Skeletal muscle tissue (tissue), 4 donors: ENCODE measurements around the gene MBNL1. TPM values are rescaled to one million over a fixed set of nuclear protein-coding genes. Genes with fewer than 3 reads are reported as not detected.
A peak's percentile ranks its signal among the peaks of the same experiment; 100 is the strongest.

Source experiments
- H3K27ac ChIP-seq: one replicate; pipeline ENCODE4 v1.7.0; 2013; ENCODE audit warnings: mild to moderate bottlenecking, low read depth, low read length, inconsistent platforms
- H3K27me3 ChIP-seq, 3 donors: one replicate each; pipeline ENCODE4 v1.7.0; 2013; ENCODE audit warnings: low read length in 3 of 3; ENCODE audit not compliant: control insufficient read depth in 3 of 3, insufficient read depth in 3 of 3
- H3K36me3 ChIP-seq, 3 donors: one replicate each; pipeline ENCODE4 v1.7.0; 2013; ENCODE audit warnings: low read length in 3 of 3; ENCODE audit not compliant: control insufficient read depth in 3 of 3, insufficient read depth in 3 of 3
- H3K4me1 ChIP-seq, 3 donors: one replicate each; pipeline ENCODE4 v1.7.0; 2013; ENCODE audit warnings: low read length in 3 of 3, mild to moderate bottlenecking in 3 of 3; ENCODE audit not compliant: control insufficient read depth in 3 of 3, insufficient read depth in 3 of 3
- H3K4me3 ChIP-seq, 3 donors: one replicate each; pipeline ENCODE4 v1.7.0; 2013; ENCODE audit warnings: low read length in 3 of 3
- H3K9ac ChIP-seq, 3 donors: one replicate each; pipeline ENCODE4 v1.7.0; 2013; ENCODE audit warnings: low read length in 3 of 3, mild to moderate bottlenecking in 3 of 3, moderate library complexity in 2 of 3, low read depth in 1 of 3
- H3K9me3 ChIP-seq, 3 donors: one replicate each; pipeline ENCODE4 v1.7.0; 2013; ENCODE audit warnings: low read length in 3 of 3; ENCODE audit not compliant: control insufficient read depth in 3 of 3
- total RNA-seq: library from RNA; depleted of rRNA; stranded (reverse); fragments of >200 nt; gene quantifications from one replicate; pipeline ENCODE4 v1.2.3, GENCODE V29; 2014
- donor health status: Osteomylitis.

Gene MBNL1
- total RNA-seq, 1 donor from 2014 or later: 76.7 TPM

DNA sequence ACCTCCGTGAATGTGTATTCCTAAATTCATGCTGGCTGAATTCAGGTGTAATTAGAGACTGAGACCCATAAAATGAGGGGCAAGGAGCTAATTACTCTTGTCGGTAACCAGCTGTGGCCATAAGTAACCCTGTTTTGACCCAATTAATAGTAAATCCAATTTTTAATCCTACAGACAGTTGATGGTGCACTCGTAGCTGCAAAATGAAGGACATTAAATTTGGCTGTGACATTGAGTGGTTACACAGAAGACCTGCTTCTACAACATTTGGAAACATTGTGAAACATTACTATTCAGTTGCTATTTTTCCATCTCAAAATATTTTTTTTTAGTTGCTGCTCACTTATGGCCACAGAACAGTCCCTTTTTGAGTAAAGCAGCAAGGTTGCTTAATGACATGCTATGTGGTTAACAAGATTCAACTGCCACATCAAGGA lies 33.0 kb downstream of the MBNL1 start:
- peak overlapping the region; percentile 72 to 79 (median 79) for H3K4me3 ChIP-seq
- H3K27ac ChIP-seq: peak overlapping the region; percentile 95
- no peaks in the 10 kb centered on the region for H3K27me3 ChIP-seq
- peaks cover 0 to 10% (median 3%) of the 10 kb centered on the region in 3 donors for H3K36me3 ChIP-seq
- H3K4me1 ChIP-seq: peaks cover 5 to 46% (median 31%) of the 10 kb centered on the region in 3 donors
- H3K9me3 ChIP-seq: no peaks in the 10 kb centered on the region
- peak overlapping the region; percentile 83 to 90 (median 85) for H3K9ac ChIP-seq

DNA sequence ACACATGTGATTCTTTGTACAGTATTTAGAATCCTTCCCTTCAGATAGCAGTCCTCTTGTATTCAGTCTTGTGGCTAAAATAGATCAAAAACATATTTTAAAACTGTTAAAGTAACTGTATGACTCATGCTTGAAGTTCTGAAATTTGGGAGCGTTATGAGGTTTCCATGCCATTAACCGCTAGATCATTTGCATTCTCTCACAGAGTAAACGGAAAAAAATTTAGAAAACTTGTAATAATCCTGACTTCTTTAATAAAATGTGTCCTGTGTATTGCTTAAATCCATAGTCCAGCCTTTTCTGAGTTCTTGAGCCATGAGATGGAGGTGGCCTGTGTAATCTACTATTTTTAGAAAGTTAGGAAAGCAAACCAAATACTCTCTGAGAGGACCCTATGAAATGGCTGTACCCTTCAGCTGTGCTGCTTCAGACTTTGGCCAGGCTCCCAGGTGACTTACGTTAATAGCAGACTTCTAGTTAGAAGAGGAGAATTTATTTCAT lies 33.8 kb downstream of the MBNL1 start:
- Histone ChIP-seq H3K27ac (peak overlapping the region; percentile 95), H3K9ac (peak overlapping the region; percentile 83 to 90 (median 85)), H3K9me3 (no peaks in the 10 kb centered on the region), H3K4me3 (peak overlapping the region; percentile 37 to 79 (median 72)), H3K27me3 (no peaks in the 10 kb centered on the region), H3K4me1 (peaks cover 11 to 48% (median 34%) of the 10 kb centered on the region in 3 donors), H3K36me3 (peaks cover 0 to 10% (median 3%) of the 10 kb centered on the region in 3 donors)

DNA sequence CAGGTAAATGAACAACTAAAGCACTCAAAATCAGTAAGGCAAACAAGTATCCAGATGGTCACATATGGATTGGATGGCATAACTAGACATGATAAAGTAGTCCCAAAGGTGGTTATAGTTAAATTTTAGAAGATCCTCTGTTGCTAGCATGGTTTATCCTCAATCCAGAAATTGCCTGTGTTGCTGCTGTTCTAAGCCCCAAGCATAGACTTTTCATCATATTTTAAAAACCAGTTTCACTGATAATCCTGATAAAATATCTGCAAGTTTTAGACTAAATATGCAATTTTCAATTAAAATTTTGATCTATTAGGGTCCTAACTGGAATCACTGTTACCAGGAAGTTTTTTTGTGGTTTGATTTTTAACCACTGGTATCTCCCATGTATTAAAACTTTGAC lies 35.4 kb downstream of the MBNL1 start:
- peak overlapping the region; percentile 95 for H3K27ac ChIP-seq

DNA sequence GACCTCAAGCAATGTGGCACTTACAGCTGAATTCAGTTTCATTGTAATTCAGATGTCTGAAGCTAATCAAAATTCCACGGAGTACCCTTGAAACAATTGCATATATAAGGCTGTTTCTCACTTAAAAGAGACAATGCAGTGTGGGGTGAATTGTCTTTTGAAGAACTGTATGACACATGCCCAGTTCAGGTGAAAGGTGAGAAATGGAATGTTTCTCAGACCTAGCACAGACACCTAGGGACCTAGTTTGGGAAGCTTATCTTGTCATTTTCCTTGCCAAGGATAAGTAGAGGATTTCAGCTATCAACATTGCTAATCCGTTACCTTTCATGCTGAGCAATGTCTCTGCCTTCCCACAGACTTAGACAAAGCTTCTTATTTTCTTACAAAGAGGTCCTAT lies 36.3 kb downstream of the MBNL1 start:
- no peaks in the 10 kb centered on the region for H3K27me3 ChIP-seq
- peak overlapping the region; percentile 95 for H3K27ac ChIP-seq
- H3K4me3 ChIP-seq: peak overlapping the region in 2 of 3 donors; percentile 39 to 55
- H3K4me1 ChIP-seq: peaks cover 19 to 49% (median 31%) of the 10 kb centered on the region in 3 donors
- peaks cover 0 to 3% (median 3%) of the 10 kb centered on the region in 3 donors for H3K36me3 ChIP-seq
- no peaks in the 10 kb centered on the region for H3K9me3 ChIP-seq
- H3K9ac ChIP-seq: peak overlapping the region; percentile 4 to 48 (median 16)

More for the DNA sequence above, 35.4 kb downstream of the MBNL1 start:
- Histone ChIP-seq H3K4me1 (peaks cover 19 to 50% (median 37%) of the 10 kb centered on the region in 3 donors), H3K9ac (peak overlapping the region in 2 of 3 donors; percentile 40 to 48), H3K27me3 (no peaks in the 10 kb centered on the region), H3K9me3 (no peaks in the 10 kb centered on the region), H3K36me3 (peaks cover 0 to 10% (median 3%) of the 10 kb centered on the region in 3 donors), H3K4me3 (peak overlapping the region; percentile 38 to 79 (median 41))

DNA sequence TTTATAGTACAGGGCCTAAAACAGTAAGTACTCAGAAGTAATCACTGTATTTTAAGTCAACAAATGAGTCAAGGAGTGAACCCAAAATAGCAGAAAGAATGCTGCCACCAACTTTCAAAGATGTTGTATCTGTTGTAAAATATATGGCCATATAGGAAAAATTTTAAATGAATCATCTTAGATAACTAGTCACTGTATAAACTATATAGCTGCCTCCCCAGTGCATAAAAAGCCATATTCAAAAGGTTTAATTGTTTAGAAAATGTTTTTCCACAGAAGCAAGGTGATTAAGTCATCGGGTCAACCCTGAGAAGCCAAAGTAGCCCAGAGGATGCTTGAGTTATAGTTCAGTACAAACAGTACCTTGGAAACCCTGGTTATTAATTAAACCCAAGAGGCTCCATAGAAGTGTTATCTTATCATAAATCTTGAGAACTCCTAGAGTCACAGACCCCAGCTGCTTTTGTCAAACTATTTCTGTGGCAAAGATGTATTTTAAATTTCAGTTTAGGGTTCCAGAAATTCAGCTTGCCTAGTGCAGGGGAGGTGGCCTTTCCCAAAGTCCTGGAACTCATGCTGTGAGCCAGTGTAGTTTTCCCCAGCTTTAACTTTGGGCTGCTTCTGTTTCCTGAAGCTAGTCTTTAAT lies 39.2 kb downstream of the MBNL1 start:
- no peaks in the 10 kb centered on the region for H3K9me3 ChIP-seq
- peak overlapping the region; percentile 50 to 61 (median 54) for H3K9ac ChIP-seq
- H3K4me1 ChIP-seq: peaks cover 19 to 46% (median 31%) of the 10 kb centered on the region in 3 donors
- H3K27ac ChIP-seq: peak overlapping the region; percentile 70
- no peaks in the 10 kb centered on the region for H3K36me3 ChIP-seq
- H3K27me3 ChIP-seq: no peaks in the 10 kb centered on the region
- peak overlapping the region in 1 of 3 donors; percentile 14 for H3K4me3 ChIP-seq

DNA sequence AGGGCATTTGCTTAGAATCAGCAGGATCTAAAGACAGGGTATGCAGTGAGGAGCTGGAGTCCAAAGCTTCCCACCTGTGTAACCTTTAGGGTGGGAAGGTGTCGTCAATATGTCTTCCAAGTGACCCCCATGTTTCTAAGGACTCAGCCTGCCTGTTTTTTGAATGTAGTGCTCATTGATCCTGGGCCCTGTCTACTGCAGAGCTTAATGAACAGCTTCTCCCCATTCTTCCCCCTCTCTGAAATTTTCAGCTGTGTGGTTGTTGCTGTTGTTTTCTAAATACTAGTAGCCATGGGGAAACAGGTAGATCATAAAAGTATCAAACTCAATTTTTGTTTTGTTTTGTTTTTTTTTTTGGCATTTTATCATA lies 39.7 kb downstream of the MBNL1 start:
- H3K9me3 ChIP-seq: no peaks in the 10 kb centered on the region
- H3K36me3 ChIP-seq: no peaks in the 10 kb centered on the region
- peak overlapping the region in 1 of 3 donors; percentile 14 for H3K4me3 ChIP-seq
- H3K9ac ChIP-seq: peak overlapping the region; percentile 50 to 61 (median 54)
- no peaks in the 10 kb centered on the region for H3K27me3 ChIP-seq
- H3K27ac ChIP-seq: peak overlapping the region; percentile 70
- peaks cover 22 to 46% (median 31%) of the 10 kb centered on the region in 3 donors for H3K4me1 ChIP-seq

DNA sequence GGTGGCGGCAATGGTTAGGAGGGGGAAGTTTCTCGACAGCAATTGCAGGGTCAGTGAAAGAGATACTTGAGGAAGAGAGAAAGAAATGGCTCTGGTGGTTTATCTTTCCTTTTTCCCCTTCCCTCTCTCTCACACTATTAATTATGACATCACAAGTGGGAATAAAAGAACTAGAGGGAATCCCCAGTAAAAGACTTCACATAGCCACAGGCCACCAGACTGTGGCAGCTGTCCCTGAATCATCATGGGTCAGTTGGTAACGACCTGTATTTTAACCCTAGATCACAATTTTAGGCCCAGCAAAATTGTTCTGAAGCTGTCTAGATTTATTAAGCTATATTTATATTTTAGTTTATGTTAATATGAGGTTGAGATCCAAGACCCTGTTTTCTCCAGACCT lies 40.3 kb downstream of the MBNL1 start:
- peak overlapping the region in 1 of 3 donors; percentile 26 for H3K9ac ChIP-seq
- H3K27ac ChIP-seq: peak overlapping the region; percentile 70
- H3K4me3 ChIP-seq: peak overlapping the region in 1 of 3 donors; percentile 29
- H3K9me3 ChIP-seq: no peaks in the 10 kb centered on the region
- H3K4me1 ChIP-seq: peaks cover 22 to 45% (median 31%) of the 10 kb centered on the region in 3 donors
- H3K27me3 ChIP-seq: no peaks in the 10 kb centered on the region
- H3K36me3 ChIP-seq: no peaks in the 10 kb centered on the region

DNA sequence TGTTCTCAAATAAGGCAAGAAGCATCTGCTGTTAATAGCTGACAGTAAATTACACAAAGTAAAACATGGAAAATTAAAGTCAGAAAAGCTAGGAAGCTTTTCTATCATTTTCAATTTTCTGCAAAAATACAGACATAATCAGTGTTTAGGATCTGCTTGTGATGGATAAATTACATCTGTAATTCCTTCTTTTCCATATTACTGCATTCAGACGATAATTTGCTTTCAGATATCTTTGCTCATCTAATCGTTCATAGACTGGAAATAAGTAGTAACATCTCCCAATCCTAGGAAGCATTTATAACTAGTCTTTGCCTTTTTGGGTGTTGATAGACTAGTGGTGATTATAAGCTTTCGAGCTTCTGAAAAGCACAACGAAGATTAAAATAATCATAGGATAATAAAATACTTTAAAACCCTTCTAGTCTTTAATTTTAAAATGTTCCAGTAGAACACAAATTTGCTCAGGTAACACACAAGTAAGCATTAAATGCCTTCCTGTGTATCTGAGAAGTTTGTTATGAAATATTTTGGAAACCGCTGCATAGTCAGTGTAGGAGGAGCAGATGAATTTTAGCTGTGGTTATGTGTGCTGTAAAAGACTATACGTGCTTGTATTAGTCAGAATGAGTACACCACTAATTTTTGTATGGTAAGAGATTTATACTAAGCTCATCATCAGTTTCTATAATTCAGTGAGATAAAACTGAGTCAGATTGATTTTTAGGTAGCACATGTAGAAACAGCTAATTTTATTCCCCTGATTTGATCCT lies 41.0 kb downstream of the MBNL1 start:
- Histone ChIP-seq H3K4me3 (no peak overlapping the region), H3K9ac (peak overlapping the region in 1 of 3 donors; percentile 14), H3K9me3 (no peaks in the 10 kb centered on the region), H3K27me3 (no peaks in the 10 kb centered on the region), H3K27ac (peak overlapping the region; percentile 70), H3K4me1 (peaks cover 26 to 42% (median 37%) of the 10 kb centered on the region in 3 donors), H3K36me3 (no peaks in the 10 kb centered on the region)

DNA sequence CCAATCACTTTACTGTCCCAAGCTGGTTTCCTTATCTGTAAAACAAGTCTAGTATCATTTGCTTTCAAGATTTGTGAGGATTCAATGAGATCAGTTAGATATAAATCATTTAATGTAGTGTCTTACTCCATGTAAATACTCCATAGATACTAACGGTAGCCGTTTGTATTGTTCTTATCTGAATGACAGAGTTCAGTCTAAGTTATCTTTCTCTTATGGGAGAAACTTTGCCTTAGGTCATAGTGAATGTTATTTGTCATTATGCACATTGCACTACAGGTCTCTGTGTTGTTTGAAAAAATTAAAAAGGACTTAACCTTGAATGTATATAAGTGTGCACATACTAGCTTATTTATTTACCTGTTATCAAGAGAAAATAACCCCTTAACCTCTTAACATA lies 44.7 kb downstream of the MBNL1 start:
- Histone ChIP-seq H3K36me3 (no peaks in the 10 kb centered on the region), H3K27ac (peak overlapping the region; percentile 10), H3K9ac (no peak overlapping the region), H3K27me3 (no peaks in the 10 kb centered on the region), H3K4me3 (no peak overlapping the region), H3K4me1 (peaks cover 23 to 41% (median 33%) of the 10 kb centered on the region in 3 donors), H3K9me3 (no peaks in the 10 kb centered on the region)
